Astrocyte (in vitro differentiated cells and primary cell): ENCODE data around the gene FAM120AOS. TPM values are rescaled to one million over a fixed set of nuclear protein-coding genes. Genes with fewer than 3 reads are reported as not detected.

Source experiments
- DNase-seq: peaks from one replicate; pipeline ENCODE4 v3.0.0-alpha.2; 2010; ENCODE audit warnings: low read depth
- FAIRE-seq: peaks from 2 replicates; lab custom pipeline; 2011; peaks lifted over from hg19 to GRCh38; lab: Jason Lieb, UNC
- H2AFZ ChIP-seq: 2 replicates; pipeline ENCODE4 v1.6.0; 2012; ENCODE audit warnings: low read depth, low read length, inconsistent platforms
- H3K27ac ChIP-seq: 2 replicates; pipeline ENCODE4 v1.5.1; 2011; ENCODE audit warnings: low read depth, low read length, inconsistent platforms
- H3K27me3 ChIP-seq: 2 replicates; pipeline ENCODE4 v1.6.0; 2011; ENCODE audit warnings: low read length, inconsistent platforms; ENCODE audit not compliant: insufficient read depth
- H3K36me3 ChIP-seq: 2 replicates; pipeline ENCODE4 v1.5.1; 2011; ENCODE audit warnings: low read length, inconsistent platforms; ENCODE audit not compliant: insufficient read depth
- H3K4me1 ChIP-seq: 2 replicates; pipeline ENCODE4 v1.5.1; 2011; ENCODE audit warnings: low read length, inconsistent platforms; ENCODE audit not compliant: insufficient read depth
- H3K4me2 ChIP-seq: 2 replicates; pipeline ENCODE4 v1.6.0; 2012; ENCODE audit warnings: low read length, inconsistent platforms
- H3K4me3 ChIP-seq: 2 replicates; pipeline ENCODE4 v1.5.1; 2011; ENCODE audit warnings: low read depth, mild to moderate bottlenecking, low read length, inconsistent platforms; ENCODE audit not compliant: insufficient read depth
- H3K79me2 ChIP-seq: 2 replicates; pipeline ENCODE4 v1.6.0; 2012; ENCODE audit warnings: mild to moderate bottlenecking, low read length, inconsistent platforms; ENCODE audit not compliant: insufficient read depth
- H3K9ac ChIP-seq: 2 replicates; pipeline ENCODE4 v1.6.0; 2012; ENCODE audit warnings: mild to moderate bottlenecking, low read length, inconsistent platforms
- H3K9me3 ChIP-seq: 2 replicates; pipeline ENCODE4 v1.5.1; 2012; ENCODE audit warnings: low read depth, mild to moderate bottlenecking, low read length, inconsistent platforms; ENCODE audit not compliant: insufficient read depth
- H4K20me1 ChIP-seq: 2 replicates; pipeline ENCODE4 v1.6.0; 2012; ENCODE audit warnings: low read length, inconsistent platforms; ENCODE audit not compliant: insufficient read depth
- H3K27ac Mint-ChIP-seq: one replicate; pipeline ENCODE4 v1.8.0; 2021; ENCODE audit warnings: mild to moderate bottlenecking, mixed read lengths; ENCODE audit not compliant: unreplicated experiment
- H3K27me3 Mint-ChIP-seq: one replicate; pipeline ENCODE4 v1.8.0; 2021; ENCODE audit warnings: low read depth, mixed read lengths; ENCODE audit not compliant: unreplicated experiment
- H3K36me3 Mint-ChIP-seq: one replicate; pipeline ENCODE4 v1.8.0; 2021; ENCODE audit warnings: low read depth, mixed read lengths; ENCODE audit not compliant: unreplicated experiment
- H3K4me1 Mint-ChIP-seq: one replicate; pipeline ENCODE4 v1.8.0; 2021; ENCODE audit warnings: low read depth, mixed read lengths; ENCODE audit not compliant: unreplicated experiment
- H3K4me3 Mint-ChIP-seq: one replicate; pipeline ENCODE4 v1.8.0; 2021; ENCODE audit warnings: mild to moderate bottlenecking, moderate library complexity, mixed read lengths; ENCODE audit not compliant: unreplicated experiment
- H3K9me3 Mint-ChIP-seq: one replicate; pipeline ENCODE4 v1.8.0; 2021; ENCODE audit warnings: mild to moderate bottlenecking, mixed read lengths; ENCODE audit not compliant: unreplicated experiment
- CTCF ChIP-seq: IDR thresholded peaks from 2 replicates; pipeline ENCODE4 v1.5.1; 2011; ENCODE audit warnings: low read depth, mild to moderate bottlenecking, inconsistent platforms, low read length, moderate library complexity; ENCODE audit not compliant: insufficient read depth
- EZH2 ChIP-seq: IDR thresholded peaks from 2 replicates; pipeline ENCODE4 v1.6.1; 2012; ENCODE audit warnings: mild to moderate bottlenecking, low read length, inconsistent platforms; ENCODE audit not compliant: insufficient read depth
- total RNA-seq: library from RNA; stranded (reverse); gene quantifications from 2 replicates; pipeline ENCODE4 v1.2.1, GENCODE V29; 2021

Gene FAM120AOS
- total RNA-seq, 1 donor from 2014 or later, result 29.7 TPM

- H3K27ac ChIP-seq, result no peak overlapping the region
- H3K4me2 ChIP-seq, result no peak overlapping the region
- no peak overlapping the region for H3K4me3 ChIP-seq
- FAIRE-seq (no peak), DNase-seq (no peak)
- H3K4me1 Mint-ChIP-seq, result peaks cover 2% of the 10 kb centered on the region
- no peaks in the 10 kb centered on the region for H4K20me1 ChIP-seq
- H3K9ac ChIP-seq, result no peak overlapping the region
- H3K9me3 ChIP-seq, result no peaks in the 10 kb centered on the region
- H3K27me3 Mint-ChIP-seq, result no peaks in the 10 kb centered on the region
- no peak overlapping the region for H2AFZ ChIP-seq
- H3K27ac Mint-ChIP-seq, result no peak overlapping the region
- peaks cover 2% of the 10 kb centered on the region for H3K36me3 Mint-ChIP-seq
- no peaks in the 10 kb centered on the region for H3K4me1 ChIP-seq
- TF ChIP-seq EZH2 (no peak), CTCF (no peak)
- no peaks in the 10 kb centered on the region for H3K36me3 ChIP-seq
- no peaks in the 10 kb centered on the region for H3K27me3 ChIP-seq
- H3K4me3 Mint-ChIP-seq, result no peak overlapping the region
- H3K9me3 Mint-ChIP-seq, result peaks cover 2% of the 10 kb centered on the region
- no peaks in the 10 kb centered on the region for H3K79me2 ChIP-seq
Observed at GRCh38 chr9:93435386-93435785, 18.0 kb downstream of the FAM120AOS start.

- H3K9me3 ChIP-seq, result no peaks in the 10 kb centered on the region
- no peaks in the 10 kb centered on the region for H3K4me1 ChIP-seq
- H3K36me3 ChIP-seq, result no peaks in the 10 kb centered on the region
- H3K36me3 Mint-ChIP-seq, result peaks cover 2% of the 10 kb centered on the region
- H3K4me1 Mint-ChIP-seq, result peaks cover 2% of the 10 kb centered on the region
- no peak overlapping the region for H3K4me3 ChIP-seq
- H3K9ac ChIP-seq, result no peak overlapping the region
- H3K4me3 Mint-ChIP-seq, result no peak overlapping the region
- no peak for FAIRE-seq
- H3K27ac ChIP-seq, result no peak overlapping the region
- no peaks in the 10 kb centered on the region for H3K79me2 ChIP-seq
- no peak overlapping the region for H3K4me2 ChIP-seq
- no peak overlapping the region for H2AFZ ChIP-seq
- TF ChIP-seq EZH2 (no peak), CTCF (no peak)
- no peaks in the 10 kb centered on the region for H3K27me3 Mint-ChIP-seq
- H3K27me3 ChIP-seq, result no peaks in the 10 kb centered on the region
- DNase-seq, result no peak
- H3K9me3 Mint-ChIP-seq, result peaks cover 2% of the 10 kb centered on the region
- H4K20me1 ChIP-seq, result no peaks in the 10 kb centered on the region
- no peak overlapping the region for H3K27ac Mint-ChIP-seq
Observed at GRCh38 chr9:93434056-93434455, 19.3 kb downstream of the FAM120AOS start.

GRCh38 chr9:93432964-93433363 lies 20.4 kb downstream of the FAM120AOS start:
- H3K36me3 ChIP-seq, result no peaks in the 10 kb centered on the region
- H3K4me1 Mint-ChIP-seq, result peaks cover 2% of the 10 kb centered on the region
- H4K20me1 ChIP-seq, result no peaks in the 10 kb centered on the region
- H3K9me3 ChIP-seq, result no peaks in the 10 kb centered on the region
- no peak overlapping the region for H3K27ac Mint-ChIP-seq
- H2AFZ ChIP-seq, result no peak overlapping the region
- no peaks in the 10 kb centered on the region for H3K4me1 ChIP-seq
- no peak overlapping the region for H3K9ac ChIP-seq
- peaks cover 2% of the 10 kb centered on the region for H3K36me3 Mint-ChIP-seq
- H3K27ac ChIP-seq, result no peak overlapping the region
- no peaks in the 10 kb centered on the region for H3K27me3 Mint-ChIP-seq
- H3K4me3 Mint-ChIP-seq, result no peak overlapping the region
- DNase-seq (no peak), FAIRE-seq (no peak)
- H3K4me2 ChIP-seq, result no peak overlapping the region
- H3K27me3 ChIP-seq, result no peaks in the 10 kb centered on the region
- H3K79me2 ChIP-seq, result no peaks in the 10 kb centered on the region
- H3K4me3 ChIP-seq, result no peak overlapping the region
- H3K9me3 Mint-ChIP-seq, result peaks cover 2% of the 10 kb centered on the region
- TF ChIP-seq EZH2, result no peak
- no peak for TF ChIP-seq CTCF
